Liver (tissue), 9 donors: ENCODE data around the gene PLXDC2. TPM values are rescaled to one million over a fixed set of nuclear protein-coding genes. Genes with fewer than 3 reads are reported as not detected.

Source experiments
- DNase-seq: peaks from one replicate; pipeline ENCODE4 v3.0.0-alpha.2; 2017; ENCODE audit warnings: low spot score
- H3K27ac ChIP-seq, 2 donors: one replicate each; pipeline ENCODE4 v1.7.0; 2013; ENCODE audit warnings: inconsistent platforms in 2 of 2, low read length in 2 of 2, control low read depth in 1 of 2, low read depth in 1 of 2, mild to moderate bottlenecking in 1 of 2
- H3K27me3 ChIP-seq, 4 donors: one replicate each; pipeline versions ENCODE4 v1.6.1 to v1.7.0; 2013; ENCODE audit warnings: low read length in 3 of 4, inconsistent platforms in 1 of 4, mild to moderate bottlenecking in 1 of 4, moderate library complexity in 1 of 4; ENCODE audit not compliant: control insufficient read depth in 4 of 4, insufficient read depth in 4 of 4
- H3K36me3 ChIP-seq, 4 donors: one replicate each; pipeline versions ENCODE4 v1.6.1 to v1.7.0; 2013; ENCODE audit warnings: low read length in 3 of 4, mild to moderate bottlenecking in 3 of 4, low read depth in 1 of 4, moderate library complexity in 1 of 4; ENCODE audit not compliant: control insufficient read depth in 4 of 4, insufficient read depth in 3 of 4
- H3K4me1 ChIP-seq, 4 donors: one replicate each; pipeline versions ENCODE4 v1.6.1 to v1.7.0; 2013; ENCODE audit warnings: low read length in 3 of 4, mild to moderate bottlenecking in 3 of 4, moderate library complexity in 1 of 4; ENCODE audit not compliant: control insufficient read depth in 4 of 4, insufficient read depth in 4 of 4
- H3K4me3 ChIP-seq, 3 donors: one replicate each; pipeline versions ENCODE4 v1.6.1 to v1.7.0; 2013; ENCODE audit warnings: low read length in 3 of 3, control low read depth in 1 of 3, low read depth in 1 of 3, mild to moderate bottlenecking in 1 of 3
- H3K9ac ChIP-seq, 2 donors: one replicate each; pipeline ENCODE4 v1.7.0; 2013; ENCODE audit warnings: low read length in 2 of 2, mild to moderate bottlenecking in 2 of 2, moderate library complexity in 2 of 2, control low read depth in 1 of 2, low read depth in 1 of 2
- H3K9me3 ChIP-seq, 4 donors: one replicate each; pipeline versions ENCODE4 v1.6.1 to v1.7.0; 2013; ENCODE audit warnings: low read length in 3 of 4; ENCODE audit not compliant: control insufficient read depth in 4 of 4
- EGR1 ChIP-seq, 2 donors: IDR thresholded peaks; 2 replicates each; pipeline ENCODE4 v1.6.1; 2016 to 2018; ENCODE audit warnings: antibody characterized with exemption in 2 of 2, low read depth in 2 of 2
- FOXA1 ChIP-seq: IDR thresholded peaks from 2 replicates; pipeline ENCODE4 v1.6.1; 2016; ENCODE audit warnings: antibody characterized with exemption
- FOXA2 ChIP-seq: IDR thresholded peaks from 2 replicates; pipeline ENCODE4 v1.6.1; 2016; ENCODE audit warnings: antibody characterized with exemption
- GABPA ChIP-seq, 2 donors: IDR thresholded peaks in 1 of 2; conservative IDR thresholded peaks in 1 of 2; 2 replicates each; pipeline ENCODE4 v1.6.1; 2016; ENCODE audit warnings: antibody characterized with exemption in 2 of 2, mild to moderate bottlenecking in 1 of 2, moderate library complexity in 1 of 2
- HNF4G ChIP-seq: IDR thresholded peaks from 2 replicates; pipeline ENCODE4 v1.6.1; 2016; ENCODE audit warnings: antibody characterized with exemption
- JUND ChIP-seq, 2 donors: IDR thresholded peaks; 2 replicates each; pipeline ENCODE4 v1.6.1; 2016; ENCODE audit warnings: antibody characterized with exemption in 2 of 2
- NR2F2 ChIP-seq: IDR thresholded peaks from 2 replicates; pipeline ENCODE4 v1.6.1; 2016; ENCODE audit warnings: antibody characterized with exemption
- RAD21 ChIP-seq, 2 donors: IDR thresholded peaks; 2 replicates each; pipeline ENCODE4 v1.6.1; 2016; ENCODE audit warnings: antibody characterized with exemption in 2 of 2, mild to moderate bottlenecking in 2 of 2
- RXRA ChIP-seq, 2 donors: IDR thresholded peaks; 2 replicates each; pipeline ENCODE4 v1.6.1; 2017 to 2018; ENCODE audit warnings: antibody characterized with exemption in 2 of 2, mild to moderate bottlenecking in 1 of 2
- SP1 ChIP-seq: IDR thresholded peaks from 2 replicates; pipeline ENCODE4 v1.6.1; 2018; ENCODE audit warnings: antibody characterized with exemption, mild to moderate bottlenecking
- YY1 ChIP-seq: IDR thresholded peaks from 2 replicates; pipeline ENCODE4 v1.6.1; 2016; ENCODE audit warnings: antibody characterized with exemption, mild to moderate bottlenecking
- WGBS: extraction: QIAGEN DNeasy Blood & Tissue Kit; methylation state at CpG from one replicate; pipeline ENCODE4 v1.1.7; 2013; 5-methylcytosine and 5-hydroxymethylcytosine counted together
- polyA plus RNA-seq, 2 donors: library from polyadenylated mRNA; stranded (reverse) in 1 of 2; unstranded in 1 of 2; fragments of 200-250 nt in 1 of 2; fragments of >200 nt in 1 of 2; fragmentation: Nextera tagmentation in 1 of 2; extraction: Ambion mirVana in 1 of 2; gene quantifications; one replicate each; pipeline versions ENCODE4 v1.2.1 to v1.2.3, GENCODE V29; 2013 to 2015
- total RNA-seq, 2 donors: library from RNA; depleted of rRNA; stranded (reverse); fragments of >200 nt; gene quantifications; one replicate each; pipeline ENCODE4 v1.2.3, GENCODE V29; 2014
- TF ChIP-seq, protein P1 (sequence below): IDR thresholded peaks from 2 replicates; pipeline ENCODE4 v1.6.1; 2016; ENCODE audit warnings: antibody characterized with exemption
- TF ChIP-seq, protein P2 (sequence below): IDR thresholded peaks from 2 replicates; pipeline ENCODE4 v1.6.1; 2016; ENCODE audit warnings: antibody characterized with exemption
- TF ChIP-seq, protein P3 (sequence below): fragments of 150-350 bp; IDR thresholded peaks from 2 replicates; pipeline ENCODE4 v1.5.1; 2017; ENCODE audit warnings: improper control_type of control experiment, low read depth, low read length; ENCODE audit not compliant: missing input control
- TF ChIP-seq, protein P4 (sequence below): IDR thresholded peaks from 2 replicates; pipeline ENCODE4 v1.6.1; 2016; ENCODE audit warnings: antibody characterized with exemption
- donor health status: healthy.
- donor health status: healthy.
- donor health status: healthy.
- donor health status: healthy.
- donor health status: healthy.

The PLXDC2 gene
- total and polyA plus RNA-seq, 4 donors, result 1.4 to 5.1 (median 2.4) TPM

DNA sequence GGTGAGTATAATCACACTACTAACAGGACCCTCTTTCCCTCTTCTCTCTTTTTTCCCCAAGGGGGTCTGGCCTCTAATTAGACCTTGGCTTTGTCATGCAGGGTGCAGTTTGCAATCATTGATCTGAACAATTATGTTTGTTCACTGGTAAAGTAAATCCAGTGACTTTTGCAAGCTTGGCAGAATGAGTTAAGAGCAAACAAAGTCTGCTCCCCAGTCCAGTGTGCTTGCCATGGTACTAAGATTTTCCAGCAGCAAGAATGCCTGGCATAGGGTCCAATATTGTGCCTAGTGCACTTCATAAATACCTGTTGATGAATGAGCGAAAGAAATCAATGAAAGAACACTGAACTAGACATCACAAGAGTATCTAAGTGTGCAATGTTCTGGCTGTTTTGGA lies 43.9 kb downstream of the PLXDC2 start (continued):
- TF ChIP-seq, protein P1, sequence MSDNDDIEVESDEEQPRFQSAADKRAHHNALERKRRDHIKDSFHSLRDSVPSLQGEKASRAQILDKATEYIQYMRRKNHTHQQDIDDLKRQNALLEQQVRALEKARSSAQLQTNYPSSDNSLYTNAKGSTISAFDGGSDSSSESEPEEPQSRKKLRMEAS, result peak; percentile 55
- no peak for TF ChIP-seq NR2F2
- TF ChIP-seq, protein P2, sequence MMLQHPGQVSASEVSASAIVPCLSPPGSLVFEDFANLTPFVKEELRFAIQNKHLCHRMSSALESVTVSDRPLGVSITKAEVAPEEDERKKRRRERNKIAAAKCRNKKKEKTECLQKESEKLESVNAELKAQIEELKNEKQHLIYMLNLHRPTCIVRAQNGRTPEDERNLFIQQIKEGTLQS, result peak; percentile 53
- TF ChIP-seq YY1, result peak; percentile 26
- TF ChIP-seq FOXA2, result peak; percentile 77

DNA sequence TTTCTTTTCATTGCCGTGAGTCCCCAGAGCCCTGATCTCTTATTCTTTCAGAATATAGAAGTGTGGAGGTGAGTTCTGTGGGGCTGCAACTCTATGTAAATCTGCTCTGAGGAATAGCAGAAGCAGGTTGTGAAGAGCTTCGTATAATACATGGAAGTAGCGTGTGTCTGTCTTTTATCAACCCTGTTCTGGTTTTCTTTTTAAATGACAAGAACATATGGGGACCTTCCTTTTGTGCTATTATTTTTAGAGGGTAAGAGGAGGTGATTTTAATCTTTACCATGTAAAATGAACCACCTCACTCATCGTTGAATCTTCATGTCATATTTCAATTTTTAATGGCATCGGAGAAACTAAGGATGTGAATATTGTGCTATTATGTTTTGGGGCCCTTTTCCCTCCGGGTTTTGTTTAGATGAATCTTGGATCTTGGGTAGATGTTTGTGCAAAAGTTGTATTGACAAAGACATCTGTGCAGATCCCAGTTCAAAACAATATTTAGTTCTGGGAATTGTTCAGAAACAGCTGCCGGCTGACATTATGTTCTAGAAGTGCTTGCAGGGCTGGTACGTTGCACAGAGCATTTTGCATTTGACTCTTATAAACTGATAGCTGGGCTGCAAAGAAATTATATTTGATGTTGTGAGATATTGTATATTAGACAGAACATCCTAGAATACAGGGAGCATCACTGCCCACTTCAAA lies 46.7 kb downstream of the PLXDC2 start:
- H3K4me1 ChIP-seq, result peaks cover 0 to 8% (median 4%) of the 10 kb centered on the region in 4 donors
- DNase-seq, result no peak
- no peak overlapping the region for H3K9ac ChIP-seq
- H3K36me3 ChIP-seq, result no peaks in the 10 kb centered on the region
- whole genome bisulfite sequencing, result 83% methylated on average over 8 of the region's 8 CpGs
- no peaks in the 10 kb centered on the region for H3K9me3 ChIP-seq
- H3K4me3 ChIP-seq, result no peak overlapping the region
- H3K27ac ChIP-seq, result no peak overlapping the region
- TF ChIP-seq FOXA2 (no peak), HNF4G (no peak), YY1 (no peak)
- TF ChIP-seq, protein P3, sequence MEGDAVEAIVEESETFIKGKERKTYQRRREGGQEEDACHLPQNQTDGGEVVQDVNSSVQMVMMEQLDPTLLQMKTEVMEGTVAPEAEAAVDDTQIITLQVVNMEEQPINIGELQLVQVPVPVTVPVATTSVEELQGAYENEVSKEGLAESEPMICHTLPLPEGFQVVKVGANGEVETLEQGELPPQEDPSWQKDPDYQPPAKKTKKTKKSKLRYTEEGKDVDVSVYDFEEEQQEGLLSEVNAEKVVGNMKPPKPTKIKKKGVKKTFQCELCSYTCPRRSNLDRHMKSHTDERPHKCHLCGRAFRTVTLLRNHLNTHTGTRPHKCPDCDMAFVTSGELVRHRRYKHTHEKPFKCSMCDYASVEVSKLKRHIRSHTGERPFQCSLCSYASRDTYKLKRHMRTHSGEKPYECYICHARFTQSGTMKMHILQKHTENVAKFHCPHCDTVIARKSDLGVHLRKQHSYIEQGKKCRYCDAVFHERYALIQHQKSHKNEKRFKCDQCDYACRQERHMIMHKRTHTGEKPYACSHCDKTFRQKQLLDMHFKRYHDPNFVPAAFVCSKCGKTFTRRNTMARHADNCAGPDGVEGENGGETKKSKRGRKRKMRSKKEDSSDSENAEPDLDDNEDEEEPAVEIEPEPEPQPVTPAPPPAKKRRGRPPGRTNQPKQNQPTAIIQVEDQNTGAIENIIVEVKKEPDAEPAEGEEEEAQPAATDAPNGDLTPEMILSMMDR, result no peak
- H3K27me3 ChIP-seq, result no peaks in the 10 kb centered on the region

DNA sequence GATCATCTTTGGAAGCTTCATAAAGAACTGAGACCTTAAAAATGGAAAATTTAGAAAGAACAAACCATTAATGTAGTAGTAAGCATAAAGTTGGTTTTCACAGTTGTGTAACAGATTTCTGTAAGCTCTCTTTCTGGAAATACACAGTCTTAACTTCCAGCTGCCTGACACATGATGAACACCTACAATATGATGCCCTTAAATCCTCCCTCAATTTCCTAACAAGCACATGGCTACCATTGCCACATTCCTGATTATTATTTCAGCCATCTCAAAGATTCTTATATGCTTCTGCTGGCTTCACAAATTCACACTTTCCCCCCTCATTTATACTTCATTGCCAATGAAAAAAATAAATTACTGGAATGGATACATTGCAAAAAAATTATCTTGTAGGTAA lies 49.4 kb downstream of the PLXDC2 start:
- no peaks in the 10 kb centered on the region for H3K27me3 ChIP-seq
- H3K27ac ChIP-seq, result no peak overlapping the region
- H3K9me3 ChIP-seq, result no peaks in the 10 kb centered on the region
- no peak overlapping the region for H3K9ac ChIP-seq
- DNase-seq, result no peak
- no peak overlapping the region for H3K4me3 ChIP-seq
- TF ChIP-seq GABPA (IDR thresholded peaks at IDR 0.05 in 1 of 2, conservative IDR thresholded peaks at IDR 0.05 in 1 of 2) (no peak), RXRA (IDR thresholded peaks at IDR 0.05) (no peak)
- TF ChIP-seq, protein P2, result no peak
- no peaks in the 10 kb centered on the region for H3K4me1 ChIP-seq
- no peaks in the 10 kb centered on the region for H3K36me3 ChIP-seq

DNA sequence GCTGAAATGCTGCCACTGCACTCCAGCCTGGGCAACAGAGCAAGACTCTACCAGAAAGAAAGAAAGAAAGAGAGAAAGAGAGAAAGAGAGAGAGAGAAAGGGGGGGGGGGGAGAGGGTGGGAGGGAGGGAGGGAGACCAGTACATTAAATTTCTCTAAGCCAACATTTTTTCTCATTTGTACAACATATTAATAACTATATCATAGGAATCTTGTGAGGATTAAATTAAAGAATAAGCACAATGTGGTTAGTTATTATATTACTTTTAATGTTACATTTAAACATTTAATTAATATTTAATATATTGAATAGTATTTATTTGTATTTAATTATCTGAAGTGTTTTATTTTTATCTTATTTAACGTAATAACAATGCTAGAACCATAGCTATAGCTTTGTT lies 53.1 kb downstream of the PLXDC2 start:
- Histone ChIP-seq H3K9ac (no peak overlapping the region), H3K4me3 (no peak overlapping the region), H3K27me3 (no peaks in the 10 kb centered on the region), H3K36me3 (no peaks in the 10 kb centered on the region), H3K4me1 (peaks cover 0 to 7% (median 2%) of the 10 kb centered on the region in 4 donors), H3K9me3 (no peaks in the 10 kb centered on the region), H3K27ac (no peak overlapping the region)
- DNase-seq, result no peak
- WGBS, result 90% methylated on average over 1 of the region's 1 CpG
- no peak for TF ChIP-seq EGR1 (IDR thresholded peaks at IDR 0.05; ENCODE audit: low read depth in 2 of 2)
- TF ChIP-seq SP1, result no peak
- TF ChIP-seq NR2F2, result no peak
- TF ChIP-seq, protein P2, result no peak
- no peak for TF ChIP-seq JUND (IDR thresholded peaks at IDR 0.05)
- no peak for TF ChIP-seq FOXA1
- TF ChIP-seq, protein P4, sequence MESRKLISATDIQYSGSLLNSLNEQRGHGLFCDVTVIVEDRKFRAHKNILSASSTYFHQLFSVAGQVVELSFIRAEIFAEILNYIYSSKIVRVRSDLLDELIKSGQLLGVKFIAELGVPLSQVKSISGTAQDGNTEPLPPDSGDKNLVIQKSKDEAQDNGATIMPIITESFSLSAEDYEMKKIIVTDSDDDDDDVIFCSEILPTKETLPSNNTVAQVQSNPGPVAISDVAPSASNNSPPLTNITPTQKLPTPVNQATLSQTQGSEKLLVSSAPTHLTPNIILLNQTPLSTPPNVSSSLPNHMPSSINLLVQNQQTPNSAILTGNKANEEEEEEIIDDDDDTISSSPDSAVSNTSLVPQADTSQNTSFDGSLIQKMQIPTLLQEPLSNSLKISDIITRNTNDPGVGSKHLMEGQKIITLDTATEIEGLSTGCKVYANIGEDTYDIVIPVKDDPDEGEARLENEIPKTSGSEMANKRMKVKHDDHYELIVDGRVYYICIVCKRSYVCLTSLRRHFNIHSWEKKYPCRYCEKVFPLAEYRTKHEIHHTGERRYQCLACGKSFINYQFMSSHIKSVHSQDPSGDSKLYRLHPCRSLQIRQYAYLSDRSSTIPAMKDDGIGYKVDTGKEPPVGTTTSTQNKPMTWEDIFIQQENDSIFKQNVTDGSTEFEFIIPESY, result no peak
- TF ChIP-seq RXRA (IDR thresholded peaks at IDR 0.05), result no peak
- no peak for TF ChIP-seq RAD21 (IDR thresholded peaks at IDR 0.05)
- TF ChIP-seq, protein P3, result no peak
